H1 (cell line): ENCODE results near the gene MICU2. TPM values are rescaled to one million over a fixed set of nuclear protein-coding genes. Genes with fewer than 3 reads are reported as not detected.

Experiments
- CTCF ChIA-PET: fragments of 300-600 bp; sonication (Branson Sonifier 250); formaldehyde crosslinking; loops from one replicate; lab custom pipeline; 2021; ENCODE audit not compliant: partially characterized antibody; lab: Charles Lee
- POLR2A ChIA-PET: fragments of 300-600 bp; sonication (Branson Sonifier 250); formaldehyde crosslinking; loops from one replicate; lab custom pipeline; 2021; ENCODE audit warnings: inconsistent platforms; ENCODE audit not compliant: partially characterized antibody; lab: Charles Lee
- DNase-seq, 2 experiments: peaks; one replicate each; pipeline versions ENCODE4 v3.0.0 to v3.0.0-alpha.2; 2010 to 2022; ENCODE audit warnings: low spot score in 2 of 2, low read depth in 1 of 2, mixed read lengths in 1 of 2
- FAIRE-seq: peaks from 2 replicates; lab custom pipeline; 2011; peaks lifted over from hg19 to GRCh38; lab: Jason Lieb, UNC
- H2AFZ ChIP-seq: 2 replicates; pipeline ENCODE4 v1.8.1; 2012; ENCODE audit warnings: low read length, inconsistent platforms
- H2AK5ac ChIP-seq: 2 replicates; pipeline ENCODE4 v1.6.1; 2013; ENCODE audit warnings: low read depth, low read length
- H2BK120ac ChIP-seq: replicated peaks from 2 replicates; pipeline ENCODE3; 2013; ENCODE audit warnings: low read depth, low read length, inconsistent platforms
- H2BK12ac ChIP-seq: 2 replicates; pipeline ENCODE4 v1.6.1; 2013; ENCODE audit warnings: low read depth, low read length
- H2BK15ac ChIP-seq: 2 replicates; pipeline ENCODE4 v1.6.1; 2013; ENCODE audit warnings: low read length
- H2BK20ac ChIP-seq: 2 replicates; pipeline ENCODE4 v1.6.1; 2013; ENCODE audit warnings: low read length
- H2BK5ac ChIP-seq: 2 replicates; pipeline ENCODE4 v1.6.1; 2013; ENCODE audit warnings: low read depth, low read length
- H3K14ac ChIP-seq: 2 replicates; pipeline ENCODE4 v1.6.1; 2013; ENCODE audit warnings: inconsistent platforms; ENCODE audit not compliant: insufficient read length
- H3K18ac ChIP-seq: 2 replicates; pipeline ENCODE4 v1.6.1; 2013; ENCODE audit warnings: low read length; ENCODE audit errors: extremely low read depth
- H3K23ac ChIP-seq: 2 replicates; pipeline ENCODE4 v1.6.1; 2013; ENCODE audit warnings: inconsistent platforms; ENCODE audit not compliant: insufficient read length
- H3K23me2 ChIP-seq: 2 replicates; pipeline ENCODE4 v1.6.1; 2013; ENCODE audit warnings: low read depth, low read length
- H3K27ac ChIP-seq: 2 replicates; pipeline ENCODE4 v1.6.1; 2011; ENCODE audit warnings: low read depth, low read length, inconsistent platforms
- H3K27me3 ChIP-seq, 4 experiments: replicated peaks in 1 of 4; 1 replicate in 1 of 4; 2 replicates in 3 of 4; pipeline versions ENCODE4 v1.6.1 to v1.8.1; 2011 to 2013; ENCODE audit warnings: low read length in 3 of 4, mild to moderate bottlenecking in 3 of 4, inconsistent platforms in 2 of 4, mixed read lengths in 2 of 4, moderate library complexity in 1 of 4; ENCODE audit not compliant: control insufficient read depth in 3 of 4, insufficient read depth in 3 of 4; ENCODE audit errors: extremely low read depth in 1 of 4
- H3K36me3 ChIP-seq, 4 experiments: 2 replicates each; pipeline versions ENCODE4 v1.6.1 to v1.8.1; 2011 to 2013; ENCODE audit warnings: mild to moderate bottlenecking in 4 of 4, low read length in 3 of 4, moderate library complexity in 2 of 4, control low read depth in 1 of 4, inconsistent platforms in 1 of 4; ENCODE audit not compliant: insufficient read depth in 4 of 4, control insufficient read depth in 2 of 4
- H3K4ac ChIP-seq: replicated peaks from 2 replicates; pipeline ENCODE3; 2013; ENCODE audit warnings: low read length, low read depth, mixed read lengths, inconsistent platforms; ENCODE audit not compliant: insufficient read length
- H3K4me1 ChIP-seq, 4 experiments: replicated peaks in 1 of 4; 1 replicate in 1 of 4; 2 replicates in 3 of 4; pipeline versions ENCODE4 v1.6.1 to v1.8.1; 2011 to 2013; ENCODE audit warnings: low read length in 3 of 4, inconsistent platforms in 2 of 4, mixed read lengths in 1 of 4; ENCODE audit not compliant: insufficient read depth in 4 of 4, control insufficient read depth in 3 of 4
- H3K4me2 ChIP-seq, 2 experiments: 2 replicates each; pipeline versions ENCODE4 v1.6.1 to v1.8.1; 2011 to 2013; ENCODE audit warnings: low read depth in 2 of 2, low read length in 2 of 2, control low read depth in 1 of 2, inconsistent platforms in 1 of 2, mild to moderate bottlenecking in 1 of 2; ENCODE audit not compliant: insufficient read depth in 1 of 2
- H3K4me3 ChIP-seq, 4 experiments: fragments of 200-600, 300-600 bp in 1 of 4; sonication (generic), shearing (Covaris generic), sonication (Bioruptor Twin) in 1 of 4; 2 replicates each; pipeline versions ENCODE4 v1.5.1 to v1.8.1; 2011 to 2016; ENCODE audit warnings: low read length in 4 of 4, low read depth in 3 of 4, control low read depth in 2 of 4, inconsistent platforms in 2 of 4, mild to moderate bottlenecking in 2 of 4, mixed read lengths in 1 of 4, moderate library complexity in 1 of 4; ENCODE audit not compliant: insufficient read depth in 2 of 4; ENCODE audit errors: extremely low read depth in 1 of 4
- H3K56ac ChIP-seq: replicated peaks from 2 replicates; pipeline ENCODE3; 2013; ENCODE audit warnings: low read depth, mild to moderate bottlenecking, mixed read lengths, low read length, inconsistent platforms; ENCODE audit not compliant: insufficient read length
- H3K79me1 ChIP-seq: 2 replicates; pipeline ENCODE4 v1.6.1; 2013; ENCODE audit warnings: low read depth, low read length, control low read depth
- H3K79me2 ChIP-seq, 2 experiments: 2 replicates each; pipeline versions ENCODE4 v1.6.1 to v1.8.1; 2012 to 2013; ENCODE audit warnings: low read length in 2 of 2, mild to moderate bottlenecking in 2 of 2, inconsistent platforms in 1 of 2; ENCODE audit not compliant: insufficient read depth in 2 of 2, control insufficient read depth in 1 of 2
- H3K9ac ChIP-seq, 4 experiments: replicated peaks in 1 of 4; 1 replicate in 1 of 4; 2 replicates in 3 of 4; pipeline versions ENCODE4 v1.6.1 to v1.8.1; 2011 to 2013; ENCODE audit warnings: low read depth in 3 of 4, low read length in 3 of 4, control low read depth in 2 of 4, mild to moderate bottlenecking in 2 of 4, moderate library complexity in 2 of 4, inconsistent platforms in 1 of 4; ENCODE audit errors: extremely low read depth in 1 of 4
- H3K9me3 ChIP-seq, 2 experiments: 2 replicates each; pipeline versions ENCODE4 v1.6.1 to v1.8.1; 2012 to 2013; ENCODE audit warnings: mild to moderate bottlenecking in 2 of 2, moderate library complexity in 2 of 2, control low read depth in 1 of 2, inconsistent platforms in 1 of 2, low read depth in 1 of 2, low read length in 1 of 2, mixed read lengths in 1 of 2; ENCODE audit not compliant: insufficient read depth in 2 of 2
- H4K20me1 ChIP-seq, 2 experiments: replicated peaks in 1 of 2; 2 replicates each; pipeline versions ENCODE3 to v1.8.1; 2011 to 2013; ENCODE audit warnings: inconsistent platforms in 2 of 2, low read length in 2 of 2, mild to moderate bottlenecking in 1 of 2; ENCODE audit not compliant: insufficient read depth in 2 of 2, control insufficient read depth in 1 of 2
- H4K5ac ChIP-seq: 2 replicates; pipeline ENCODE4 v1.6.1; 2013; ENCODE audit warnings: low read length, low read depth, mixed read lengths, inconsistent platforms; ENCODE audit not compliant: insufficient read length
- H4K8ac ChIP-seq: 2 replicates; pipeline ENCODE4 v1.8.0; 2013; ENCODE audit warnings: mild to moderate bottlenecking, moderate library complexity, low read length, inconsistent platforms; ENCODE audit not compliant: insufficient read depth; ENCODE audit errors: extremely low read depth
- H4K91ac ChIP-seq: replicated peaks from 2 replicates; pipeline ENCODE3; 2013; ENCODE audit warnings: low read length, mixed read lengths, inconsistent platforms; ENCODE audit not compliant: insufficient read length
- BACH1 ChIP-seq: IDR thresholded peaks from 2 replicates; pipeline ENCODE4 v1.6.1; 2012; ENCODE audit warnings: low read length, improper control_type of control experiment
- BCL11A ChIP-seq, 2 experiments: IDR thresholded peaks; one replicate each; pipeline ENCODE4 v1.6.1; 2011; ENCODE audit warnings: low read depth in 2 of 2, low read length in 2 of 2, mild to moderate bottlenecking in 2 of 2
- CBX5 ChIP-seq: fragments of 300-800, 300-1000 bp; sonication (generic); IDR thresholded peaks from 2 replicates; pipeline ENCODE4 v1.7.1; 2016; ENCODE audit warnings: antibody characterized with exemption, low read length, low read depth
- CTBP2 ChIP-seq: IDR thresholded peaks from 2 replicates; pipeline ENCODE4 v1.7.0; 2011; ENCODE audit warnings: borderline replicate concordance, mild to moderate bottlenecking, moderate library complexity, mixed read lengths, low read length; ENCODE audit not compliant: insufficient read depth, insufficient read length
- EGR1 ChIP-seq: IDR thresholded peaks from 2 replicates; pipeline ENCODE4 v1.6.1; 2011; ENCODE audit warnings: low read depth, low read length, borderline replicate concordance
- HDAC2 ChIP-seq, 2 experiments: fragments of 300-600 bp in 1 of 2; sonication (generic) in 1 of 2; IDR thresholded peaks; 2 replicates each; pipeline ENCODE4 v1.6.1; 2011 to 2012; ENCODE audit warnings: low read depth in 2 of 2, low read length in 2 of 2, mild to moderate bottlenecking in 2 of 2, moderate library complexity in 2 of 2, borderline replicate concordance in 1 of 2, inconsistent platforms in 1 of 2
- KDM1A ChIP-seq: fragments of 200-600, 300-600 bp; sonication (generic); IDR thresholded peaks from 2 replicates; pipeline ENCODE4 v1.7.1; 2016; ENCODE audit warnings: mild to moderate bottlenecking, low read length, borderline replicate concordance
- NANOG ChIP-seq: IDR thresholded peaks from 2 replicates; pipeline ENCODE4 v1.6.1; 2011; ENCODE audit warnings: low read length, low read depth, mild to moderate bottlenecking, inconsistent platforms; ENCODE audit not compliant: insufficient read depth, poor library complexity, severe bottlenecking
- POLR2A ChIP-seq, 2 experiments: IDR thresholded peaks; 1 replicate in 1 of 2; 2 replicates in 1 of 2; pipeline ENCODE4 v1.6.1; 2011; ENCODE audit warnings: low read depth in 2 of 2, low read length in 2 of 2, mild to moderate bottlenecking in 2 of 2; ENCODE audit errors: control extremely low read depth in 1 of 2
- POU5F1 ChIP-seq: IDR thresholded peaks from 2 replicates; pipeline ENCODE4 v1.6.1; 2011; ENCODE audit warnings: low read depth, mild to moderate bottlenecking, low read length, moderate library complexity
- RXRA ChIP-seq: IDR thresholded peaks from 2 replicates; pipeline ENCODE4 v1.6.1; 2011; ENCODE audit warnings: low read depth, mild to moderate bottlenecking, low read length, moderate library complexity; ENCODE audit not compliant: insufficient read depth
- SP1 ChIP-seq: IDR thresholded peaks from 2 replicates; pipeline ENCODE4 v1.6.1; 2011; ENCODE audit warnings: low read depth, low read length
- TAF1 ChIP-seq: IDR thresholded peaks from 2 replicates; pipeline ENCODE4 v1.6.1; 2011; ENCODE audit warnings: mild to moderate bottlenecking, low read depth, low read length
- WGBS, 2 experiments: shearing (Covaris generic) in 1 of 2; methylation state at CpG; one replicate each; pipeline versions ENCODE4 v1.1.6 to v1.1.7; 2013 to 2015; ENCODE audit warnings: low lambda C conversion rate in 2 of 2, mixed read lengths in 2 of 2, inconsistent platforms in 1 of 2, low coverage in 1 of 2, missing lambda C conversion rate in 1 of 2; ENCODE audit not compliant: insufficient replicate concordance in 2 of 2, insufficient coverage in 1 of 2, insufficient read length in 1 of 2; ENCODE audit errors: extremely low coverage in 1 of 2, missing lambda C conversion rate in 1 of 2; 5-methylcytosine and 5-hydroxymethylcytosine counted together
- polyA plus RNA-seq, 7 experiments: library from polyadenylated mRNA; depleted of rRNA in 3 of 7; stranded (reverse) in 5 of 7; unstranded in 2 of 7; fragments of >200 nt in 5 of 7; fragments of 200-250 nt in 2 of 7; gene quantifications; 1 replicate in 5 of 7; 2 replicates in 1 of 7; 4 replicates in 1 of 7; pipeline versions ENCODE4 v1.2.1 to v1.2.3, GENCODE V29; 2011 to 2013; ENCODE audit warnings: missing spikeins in 2 of 7, mixed read lengths in 2 of 7
- total RNA-seq: library from RNA; stranded (reverse); fragmentation: NEBNext Ultra II Directional; extraction: Animal tissue kit (Norgen Biotek cat#: 25700); gene quantifications from 2 replicates; pipeline ENCODE4 v1.2.1, GENCODE V29; 2021

Gene MICU2
- total and polyA plus RNA-seq, 2 of the 8 experiments (the other 6 are each of a cell fraction or from before 2014, with no cell fraction given): 34.6 to 36.5 TPM

DNA sequence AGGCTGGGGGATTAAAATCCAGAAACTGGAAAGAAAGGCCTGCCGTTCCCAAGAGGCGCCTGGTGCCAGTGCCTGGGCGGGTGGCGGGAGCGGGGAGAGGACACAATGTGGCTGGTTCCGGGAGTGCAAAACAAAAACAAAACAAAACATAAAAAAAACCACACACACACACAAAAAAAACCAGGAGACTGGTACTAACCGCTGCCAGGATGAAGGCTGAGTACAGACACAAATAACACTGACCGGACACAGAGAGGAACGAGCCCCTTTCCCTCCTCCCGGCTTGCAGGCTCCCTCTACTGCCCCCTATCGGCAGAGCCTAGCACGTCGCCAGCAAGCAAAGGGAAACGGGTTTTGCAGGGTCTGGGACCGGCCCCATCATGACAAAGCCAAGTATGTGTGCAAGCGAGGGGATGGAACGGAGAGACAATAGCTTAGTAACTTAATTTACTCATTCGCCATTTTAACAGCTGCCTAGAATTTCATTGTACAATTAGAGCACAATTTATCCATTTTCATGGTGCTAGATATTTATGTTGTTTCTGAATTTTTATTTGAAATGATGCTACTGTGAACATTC lies 127.0 kb downstream of the MICU2 start:
- peak overlapping the region; percentile 0 to 51; a peak in 3 of 4 replicates for H3K4me2 ChIP-seq
- no peak overlapping the region for H3K23ac ChIP-seq
- peak overlapping the region; percentile 19 to 54 (median 28); a peak in 5 of 8 replicates for H3K4me3 ChIP-seq
- 0 out of 7 replicates have a peak, but pooled peaks cover 0 to 2% (median 0%) of the 10 kb centered on the region in 4 experiments for H3K4me1 ChIP-seq
- H2AK5ac ChIP-seq: no peak overlapping the region
- no peaks in the 10 kb centered on the region for H3K9me3 ChIP-seq
- ChIA-PET CTCF (interaction anchor here (0.5 to 5.7 kb wide), 48 partner anchors 9 to 1299 kb away, joined by 3 to 74 read pairs (median 3); partner anchors contain the start of genes MRPL57, SKA3 and ZDHHC20), POLR2A (interaction anchor here (0.6 to 1.5 kb wide), 4 partner anchors 101 to 935 kb away, joined by 3 to 9 read pairs (median 3); no protein-coding TSS in a partner anchor)
- H2BK15ac ChIP-seq: no peak overlapping the region
- no peak overlapping the region for H3K4ac ChIP-seq
- H2BK5ac ChIP-seq: no peak overlapping the region
- H4K91ac ChIP-seq: no peak overlapping the region
- FAIRE-seq (peak; percentile 94), DNase-seq (peak; percentile 90 to 96)
- peak overlapping the region; percentile 40; the same call in 1 of the 2 replicates for H4K8ac ChIP-seq
- H3K27me3 ChIP-seq: no peaks in the 10 kb centered on the region
- H3K36me3 ChIP-seq: no peaks in the 10 kb centered on the region
- no peaks in the 10 kb centered on the region for H3K79me2 ChIP-seq
- H3K23me2 ChIP-seq: no peaks in the 10 kb centered on the region
- H3K27ac ChIP-seq: no peak overlapping the region
- H3K18ac ChIP-seq: no peak overlapping the region
- no peak overlapping the region for H3K56ac ChIP-seq
- no peak overlapping the region for H3K14ac ChIP-seq
- no peaks in the 10 kb centered on the region for H3K79me1 ChIP-seq
- no peak overlapping the region for H2BK120ac ChIP-seq
- 22% methylated on average over 18 of the region's 18 CpGs; no CpG with 5 or more reads in 1 of the 2 experiments for WGBS, 2 experiments
- H4K20me1 ChIP-seq: no peaks in the 10 kb centered on the region
- H2BK12ac ChIP-seq: no peak overlapping the region
- H2AFZ ChIP-seq: peak overlapping the region; percentile 61
- no peak overlapping the region for H2BK20ac ChIP-seq
- no peak overlapping the region for H4K5ac ChIP-seq
- peak overlapping the region in 3 of 4 experiments; percentile 22 to 55 (median 44); a peak in 3 of 7 replicates for H3K9ac ChIP-seq
- TF ChIP-seq KDM1A: 0 out of 2 replicates have a peak, but pooled peaks have one; percentile 12
- TF ChIP-seq BCL11A (IDR thresholded peaks at IDR 0.05; ENCODE audit: low read depth in 2 of 2, low read length in 2 of 2): no peak
- TF ChIP-seq POU5F1: no peak
- TF ChIP-seq CBX5: no peak
- no peak for TF ChIP-seq EGR1
- TF ChIP-seq HDAC2 (IDR thresholded peaks at IDR 0.05; ENCODE audit: borderline replicate concordance in 1 of 2, low read depth in 2 of 2, low read length in 2 of 2): no peak
- 0 out of 2 replicates have a peak, but pooled peaks have one; percentile 36 for TF ChIP-seq TAF1
- TF ChIP-seq CTBP2: no peak
- no peak for TF ChIP-seq BACH1
- TF ChIP-seq SP1: peak; percentile 81
- no peak for TF ChIP-seq NANOG
- no peak for TF ChIP-seq RXRA
- peak in 1 of 2 experiments; percentile 40; a peak in 1 of 3 replicates for TF ChIP-seq POLR2A (IDR thresholded peaks at IDR 0.05; ENCODE audit: control extremely low read depth in 1 of 2, low read depth in 2 of 2, low read length in 2 of 2)
